Skeletal muscle cell (primary cell): ENCODE data around the gene INA.
"Not testable (repeated sequence)": the region's sequence is repeated elsewhere in the genome, so short reads cannot be mapped to it uniquely, and the experiment has no call there.

Experiments
- DNase-seq: peaks from one replicate; pipeline ENCODE4 v3.0.0-alpha.2; 2010; ENCODE audit warnings: low read depth
- H3K4me3 ChIP-seq: 2 replicates; pipeline ENCODE4 v1.5.1; 2011; ENCODE audit warnings: low read depth, mild to moderate bottlenecking, control low read depth, low read length, moderate library complexity

INA gene

DNA sequence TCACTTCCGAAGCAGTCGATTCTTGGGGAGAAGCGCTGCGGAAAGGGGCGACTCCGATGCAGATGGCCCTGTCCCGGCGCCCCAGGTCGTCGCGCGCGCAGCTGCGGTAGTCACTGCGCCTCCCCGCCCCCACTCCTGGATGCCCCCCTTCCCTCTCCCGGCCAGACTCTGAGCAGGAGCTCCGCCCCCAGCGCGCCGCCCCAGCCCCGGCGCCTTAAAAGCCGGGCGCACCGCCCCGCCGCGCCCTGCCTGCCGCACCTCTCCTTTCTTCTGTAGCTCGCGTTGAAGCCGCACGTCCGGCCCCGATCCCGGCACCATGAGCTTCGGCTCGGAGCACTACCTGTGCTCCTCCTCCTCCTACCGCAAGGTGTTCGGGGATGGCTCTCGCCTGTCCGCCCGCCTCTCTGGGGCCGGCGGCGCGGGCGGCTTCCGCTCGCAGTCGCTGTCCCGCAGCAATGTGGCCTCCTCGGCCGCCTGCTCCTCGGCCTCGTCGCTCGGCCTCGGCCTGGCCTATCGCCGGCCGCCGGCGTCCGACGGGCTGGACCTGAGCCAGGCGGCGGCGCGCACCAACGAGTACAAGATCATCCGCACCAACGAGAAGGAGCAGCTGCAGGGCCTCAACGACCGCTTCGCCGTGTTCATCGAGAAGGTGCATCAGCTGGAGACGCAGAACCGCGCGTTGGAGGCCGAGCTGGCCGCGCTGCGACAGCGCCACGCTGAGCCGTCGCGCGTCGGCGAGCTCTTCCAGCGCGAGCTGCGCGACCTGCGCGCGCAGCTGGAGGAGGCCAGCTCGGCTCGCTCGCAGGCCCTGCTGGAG, at the start of gene INA:
INA (plus strand) TSS at position 243 of the 817 bp plus-strand sequence; CDS start at position 317, 74 bp downstream.
- H3K4me3 ChIP-seq: peak within 1 kb of the TSS; percentile 44
- DNase-seq: no peak

DNA sequence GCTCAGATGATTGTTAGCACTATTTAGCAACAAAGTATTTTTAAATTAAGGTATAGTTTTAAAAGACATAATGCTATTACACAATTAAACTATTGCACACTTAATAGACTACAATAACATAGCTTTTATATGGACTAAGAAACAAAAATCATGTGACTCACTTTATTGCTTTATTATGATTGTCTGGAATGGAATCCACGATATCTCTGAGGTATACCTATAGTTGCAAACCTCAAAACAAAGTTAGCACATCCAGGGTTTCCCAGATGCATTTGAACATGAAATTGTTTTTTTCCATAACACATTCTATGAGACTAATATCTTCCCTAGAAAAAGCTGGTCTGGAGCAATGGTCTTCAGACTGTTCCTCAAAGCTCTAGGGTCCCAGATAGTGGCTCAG, 49.5 kb upstream of the INA start:
- no peak overlapping the region for H3K4me3 ChIP-seq
- DNase-seq: no peak

DNA sequence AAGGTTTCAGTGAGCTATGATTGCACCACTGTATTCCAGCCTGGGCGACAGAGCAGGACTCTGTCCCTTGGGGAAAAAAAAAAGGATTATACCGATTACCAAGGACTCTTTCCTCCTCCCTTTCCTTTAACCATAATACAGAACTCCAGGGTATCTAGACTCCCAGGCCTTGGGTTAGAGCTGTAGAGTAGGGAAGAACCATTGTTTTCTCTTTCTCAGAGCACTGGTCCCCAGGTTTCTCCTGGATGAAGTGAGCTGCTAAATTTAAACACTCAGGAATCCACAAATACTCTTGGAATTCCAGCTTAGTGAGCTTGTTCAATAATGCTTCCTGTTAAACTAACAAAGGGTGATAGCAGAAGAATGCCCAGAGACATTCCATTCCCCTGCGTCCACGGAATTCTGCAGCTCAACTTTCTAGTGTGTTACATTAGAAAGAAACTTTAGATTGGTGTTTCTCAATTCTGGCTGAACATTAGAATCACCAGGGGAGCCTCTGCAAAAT, 45.8 kb upstream of the INA start:
- DNase-seq: peak; percentile 83
- no peak overlapping the region for H3K4me3 ChIP-seq

- DNase-seq: no peak
- H3K4me3 ChIP-seq: no peak overlapping the region
Measured at GRCh38 chr10:103232131-103232673, 44.7 kb upstream of the INA start.

- H3K4me3 ChIP-seq: no peak overlapping the region
- DNase-seq: no peak
Measured at GRCh38 chr10:103232772-103233488, 44.0 kb upstream of the INA start.

- no peak overlapping the region for H3K4me3 ChIP-seq
- no peak for DNase-seq
Measured at GRCh38 chr10:103235775-103236174, 41.2 kb upstream of the INA start.

DNA sequence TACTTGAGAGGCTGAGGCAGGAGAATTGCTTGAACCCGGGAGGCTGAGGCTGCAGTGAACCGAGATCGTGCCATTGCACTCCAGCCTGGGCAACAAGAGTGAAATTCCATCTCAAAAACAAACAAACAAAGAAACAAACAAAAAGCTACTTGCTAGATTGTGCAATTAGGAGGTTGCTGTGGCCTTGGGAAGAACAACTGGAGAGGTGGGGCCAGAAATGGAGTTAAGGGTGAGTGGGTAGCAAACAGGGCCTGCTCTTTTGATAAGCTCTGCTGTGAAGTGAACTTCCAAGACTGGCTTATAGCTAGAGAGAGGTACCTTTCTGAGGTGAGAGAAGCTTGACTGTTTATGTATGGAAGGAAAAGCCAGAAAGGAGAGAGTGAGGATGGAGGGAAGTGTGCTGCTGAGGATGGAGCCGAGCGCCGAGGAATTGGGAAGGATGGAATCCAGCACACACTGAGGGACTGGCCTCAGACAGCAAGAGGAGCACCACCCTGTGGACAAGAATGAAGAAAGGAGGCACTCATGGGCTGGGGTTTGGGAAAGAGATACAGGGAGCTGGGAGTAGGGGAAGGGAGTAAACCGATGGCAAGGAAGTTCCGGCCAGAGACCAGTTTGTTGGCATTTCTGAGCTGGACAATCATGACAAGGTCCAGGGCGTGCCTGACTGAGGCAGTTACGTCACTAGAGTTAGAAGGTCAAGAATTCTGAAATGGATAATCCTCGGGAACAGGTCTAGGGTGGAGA, 38.3 kb upstream of the INA start:
- DNase-seq: no peak
- no peak overlapping the region for H3K4me3 ChIP-seq

GRCh38 chr10:103241262-103242011, 35.5 kb upstream of the INA start:
- DNase-seq: no peak
- no peak overlapping the region for H3K4me3 ChIP-seq

DNA sequence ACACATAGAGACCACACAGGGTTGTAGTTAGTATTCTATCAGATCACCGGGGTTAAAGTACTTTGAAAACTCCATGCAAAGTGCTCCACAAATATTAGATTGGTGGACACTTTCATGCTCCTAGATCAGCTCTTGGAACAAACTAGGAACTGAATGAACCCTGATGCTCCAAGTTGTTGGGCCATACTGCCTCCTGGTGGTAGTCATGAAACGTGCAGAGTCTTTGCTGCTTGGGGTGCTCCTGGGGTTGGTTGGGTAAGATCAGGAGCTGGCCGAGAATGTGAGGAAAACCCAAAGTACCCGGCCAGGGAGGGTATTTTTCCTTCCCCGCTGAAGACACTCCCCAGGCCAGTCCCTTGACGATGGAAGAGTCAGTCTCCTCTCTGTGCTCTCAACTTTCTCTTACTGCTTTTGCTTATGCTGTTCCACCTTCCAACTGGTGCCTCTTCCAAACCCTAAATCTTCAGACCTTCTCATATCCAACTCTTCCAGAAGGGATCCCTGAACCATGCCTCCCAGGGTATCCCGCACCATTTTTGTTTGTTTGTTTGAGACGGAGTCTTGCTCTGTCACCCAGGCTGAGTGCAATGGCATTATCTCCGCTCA, 32.2 kb upstream of the INA start:
- no peak overlapping the region for H3K4me3 ChIP-seq
- no peak for DNase-seq

- H3K4me3 ChIP-seq, DNase-seq: not testable (repeated sequence)
Measured at GRCh38 chr10:103245587-103245986, 31.4 kb upstream of the INA start, which contains the start of gene RPEL1. TSS of gene RPEL1 (plus strand) at chr10:103245887. CDS start at chr10:103245997, 110 bp downstream.

GRCh38 chr10:103246324-103246723, 30.6 kb upstream of the INA start:
- no peak overlapping the region for H3K4me3 ChIP-seq
- DNase-seq: no peak

DNA sequence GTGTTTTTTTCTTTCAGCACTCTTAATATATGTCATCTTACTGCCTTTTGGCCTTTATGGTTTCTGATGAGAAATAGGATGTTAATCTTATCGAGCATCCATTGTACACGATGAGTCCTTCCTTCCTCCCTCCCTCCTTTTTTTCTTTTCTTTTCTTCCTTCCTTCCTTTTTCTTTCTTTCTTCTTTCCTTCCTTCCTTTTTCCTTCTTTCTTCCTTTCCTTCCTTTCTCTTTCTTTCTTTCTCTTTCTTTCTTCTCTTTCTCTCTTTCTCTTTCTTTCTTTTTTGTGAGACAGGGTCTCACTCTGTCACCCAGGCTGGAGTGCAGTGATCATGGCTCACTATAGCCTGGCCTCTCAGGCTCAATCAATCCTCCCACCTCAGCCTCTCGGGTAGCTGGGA, 22.8 kb upstream of the INA start:
- DNase-seq: no peak
- no peak overlapping the region for H3K4me3 ChIP-seq

DNA sequence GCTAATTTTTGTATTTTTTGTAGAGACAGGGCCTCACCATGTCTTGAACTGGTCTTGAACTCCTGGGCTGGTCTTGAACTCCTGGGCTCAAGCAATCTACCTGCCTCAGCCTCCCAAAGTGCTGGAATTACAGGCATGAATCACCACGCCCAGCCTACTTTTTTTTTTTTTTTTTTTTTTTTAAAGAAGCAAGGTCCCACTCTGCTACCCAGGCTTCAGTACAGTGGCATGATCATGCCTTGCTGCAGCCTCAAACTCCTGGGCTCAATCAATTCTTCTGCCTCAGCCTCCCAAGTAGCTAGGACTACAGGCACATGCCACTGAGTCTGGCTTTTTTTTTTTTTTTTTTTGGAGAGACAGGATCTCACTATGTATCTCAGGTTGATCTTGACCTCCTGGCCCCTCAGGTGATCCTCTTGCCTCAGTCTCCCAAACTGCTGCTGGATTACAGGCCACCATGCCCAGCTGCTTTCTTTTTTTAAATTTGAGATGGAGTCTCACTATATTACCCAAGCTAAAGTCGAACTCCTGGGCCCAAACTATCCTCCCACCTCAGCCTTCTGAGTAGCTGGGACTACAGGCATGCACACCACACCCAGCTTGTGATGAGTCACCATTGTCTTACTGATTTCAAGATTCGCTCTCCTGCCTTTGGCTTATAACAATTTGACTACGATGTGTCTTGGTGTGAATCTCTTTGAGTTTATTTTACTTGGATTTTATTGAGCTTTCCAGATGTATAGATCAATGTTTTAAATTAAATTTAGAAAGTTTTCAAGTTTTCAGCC, 22.2 kb upstream of the INA start:
- DNase-seq: no peak

DNA sequence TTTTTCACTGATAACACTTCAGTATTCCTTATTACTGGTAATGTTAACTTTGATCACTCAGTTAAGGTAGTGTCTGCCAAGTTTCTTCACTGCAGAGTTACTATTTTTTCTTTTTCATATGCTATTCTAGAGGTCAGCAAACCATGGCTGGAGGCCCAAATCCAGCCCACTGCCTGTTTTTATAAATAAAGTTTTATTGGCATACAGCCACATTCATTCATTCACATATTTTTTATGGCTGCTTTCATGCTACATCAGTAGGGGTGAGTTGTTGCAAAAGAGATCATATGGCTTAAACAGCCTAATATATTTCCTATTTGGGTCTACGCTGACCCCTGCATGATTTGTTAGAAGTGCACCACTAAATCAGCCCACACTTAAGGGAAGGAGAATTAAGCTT, 20.3 kb upstream of the INA start:
- no peak for DNase-seq

More for the DNA sequence above, 22.2 kb upstream of the INA start:
- H3K4me3 ChIP-seq: no peak overlapping the region

DNA sequence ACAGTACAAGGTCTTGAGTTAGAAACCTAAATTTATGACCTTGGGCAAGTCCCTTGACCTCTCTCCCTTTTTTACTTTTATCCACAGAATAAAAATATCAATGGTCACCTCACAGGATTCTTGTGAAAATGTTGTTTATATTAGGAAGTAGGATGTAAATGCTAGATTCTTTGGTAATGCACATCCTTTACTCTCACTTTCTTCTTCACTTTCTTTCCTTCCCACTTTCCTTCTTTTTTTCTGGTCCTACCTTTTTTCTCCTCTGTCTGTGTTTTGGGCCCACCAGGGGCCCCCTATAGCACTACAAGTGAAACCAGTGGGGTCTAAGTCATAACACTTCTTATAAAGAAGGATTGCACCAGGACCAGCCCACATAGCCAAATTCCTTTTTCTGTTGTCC, 19.1 kb upstream of the INA start:
- no peak for DNase-seq
- no peak overlapping the region for H3K4me3 ChIP-seq

More for the DNA sequence above, 20.3 kb upstream of the INA start:
- H3K4me3 ChIP-seq: no peak overlapping the region

DNA sequence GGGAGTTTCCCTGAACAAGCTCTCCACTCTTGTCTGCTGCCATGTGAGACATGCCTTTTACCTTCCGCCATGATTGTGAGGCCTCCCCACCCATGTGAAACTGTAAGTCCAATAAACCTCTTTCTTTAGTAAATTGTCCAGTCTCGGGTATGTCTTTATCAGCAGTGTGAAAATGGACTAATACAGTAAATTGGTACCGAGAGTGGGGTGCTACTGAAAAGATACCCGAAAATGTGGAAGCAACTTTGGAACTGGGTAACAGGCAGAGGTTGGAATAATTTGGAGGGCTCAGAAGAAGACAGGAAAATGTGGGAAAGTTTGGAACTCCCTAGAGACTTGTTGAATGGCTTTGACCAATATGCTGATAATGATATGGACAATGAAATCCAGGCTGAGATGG, 18.0 kb upstream of the INA start:
- DNase-seq: not testable (repeated sequence)

DNA sequence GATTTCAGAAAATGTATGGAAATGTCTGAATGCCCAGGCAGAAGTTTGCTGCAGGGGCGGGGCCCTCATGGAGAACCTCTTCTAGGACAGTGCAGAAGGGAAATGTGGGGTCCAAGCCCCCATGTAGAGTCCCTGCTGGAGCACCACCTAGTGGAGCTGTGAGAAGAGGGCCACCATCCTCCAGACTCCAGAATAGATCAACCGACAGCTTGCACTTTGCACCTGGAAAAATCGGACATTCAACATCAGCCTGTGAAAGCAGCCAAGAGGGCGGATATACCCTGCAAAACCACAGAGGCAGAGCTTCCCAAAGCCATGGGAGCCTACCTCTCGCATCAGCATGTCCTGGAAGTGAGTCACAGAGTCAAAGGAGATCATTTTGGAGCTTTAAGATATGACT, 16.9 kb upstream of the INA start:
- H3K4me3 ChIP-seq: no peak overlapping the region
- no peak for DNase-seq

More for the DNA sequence above, 18.0 kb upstream of the INA start:
- not testable (repeated sequence) for H3K4me3 ChIP-seq

DNA sequence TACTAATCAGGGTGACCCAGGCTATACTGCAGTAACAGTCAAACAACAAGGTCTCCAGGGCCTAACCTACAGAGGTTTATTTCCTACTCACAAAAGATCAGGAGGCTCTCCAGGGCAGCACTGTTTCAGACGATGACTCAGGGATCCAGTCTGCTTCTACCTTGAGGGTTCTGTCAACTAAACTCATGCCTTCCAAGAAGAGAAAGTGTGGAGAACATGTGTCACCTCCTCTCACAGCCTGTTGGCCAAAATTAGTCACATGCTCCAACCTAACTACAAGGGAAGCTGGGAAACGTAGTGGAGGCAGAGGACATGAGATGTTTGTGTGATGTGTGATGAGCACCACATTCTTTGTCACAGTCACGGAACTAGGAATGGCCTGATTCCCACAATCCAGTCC, 14.7 kb upstream of the INA start:
- H3K4me3 ChIP-seq: no peak overlapping the region
- DNase-seq: no peak
